Activated gamma-delta T cell treated with Interleukin-2 at 50 U/mL for 16 hours (primary cell): ENCODE data around the gene ZC3HAV1L.
A peak's percentile ranks its signal among the peaks of the same experiment; 100 is the strongest.
"Not testable (repeated sequence)": the region's sequence is repeated elsewhere in the genome, so short reads cannot be mapped to it uniquely, and the experiment has no call there.

Source experiments
- DNase-seq: peaks from one replicate; pipeline ENCODE4 v3.0.0-alpha.2; 2020

The ZC3HAV1L gene

DNA sequence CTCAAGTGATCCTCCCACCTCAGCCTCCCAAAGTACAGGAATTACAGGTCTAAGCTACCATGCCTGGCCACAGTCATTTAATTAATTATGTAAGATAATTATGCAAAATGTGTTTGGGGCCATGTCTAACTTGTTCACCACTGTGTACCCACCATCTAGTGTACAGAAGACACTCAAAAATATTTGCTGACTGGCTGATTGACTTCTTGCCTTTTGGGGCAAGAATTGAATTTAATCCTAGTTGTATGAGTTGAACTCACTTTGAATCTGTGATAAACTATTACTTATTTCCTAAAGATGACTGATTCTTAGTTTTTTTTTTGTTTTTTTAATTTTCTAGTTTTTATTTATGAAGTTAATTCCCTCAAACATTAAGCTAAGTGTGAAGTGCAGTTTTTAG, 15.8 kb upstream of the ZC3HAV1L start:
- no peak for DNase-seq

DNA sequence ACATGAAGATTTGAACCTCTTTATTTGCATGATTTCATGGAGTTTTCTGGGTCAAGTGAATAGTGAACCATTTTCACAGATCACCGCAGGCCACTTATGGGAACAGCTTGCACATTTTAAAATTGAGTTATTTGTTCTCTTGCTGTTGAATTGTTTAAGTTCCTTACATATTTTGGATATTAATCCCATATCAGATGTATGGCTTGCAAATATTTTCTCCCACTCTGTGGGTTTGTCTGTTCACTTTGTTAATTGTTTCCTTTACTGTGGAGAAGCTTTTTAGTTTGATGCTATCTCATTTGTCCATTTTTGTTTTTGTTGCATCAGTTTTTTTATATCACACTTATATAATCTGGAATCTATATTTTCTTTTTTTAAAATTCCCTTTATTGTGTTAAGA, 14.1 kb upstream of the ZC3HAV1L start:
- DNase-seq, result no peak

DNA sequence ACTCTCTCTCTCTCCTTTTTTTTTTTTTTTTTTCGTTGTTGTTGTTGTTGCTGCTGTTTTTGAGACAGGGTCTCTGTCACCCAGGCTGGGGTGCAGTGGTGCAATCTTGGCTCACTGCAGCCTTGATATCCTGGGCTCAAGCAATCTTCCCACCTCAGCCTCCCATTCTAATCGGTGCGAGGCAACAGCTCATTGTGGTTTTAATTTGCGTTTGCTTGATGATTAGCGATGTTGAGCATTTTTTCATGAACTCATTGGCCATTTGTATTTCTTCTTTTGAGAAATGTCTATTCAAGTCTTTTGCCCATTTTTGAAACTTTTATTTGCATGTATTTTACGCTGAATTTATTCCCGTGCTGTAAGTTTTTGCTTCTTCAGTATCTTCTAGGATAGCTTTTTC, 13.3 kb upstream of the ZC3HAV1L start:
- no peak for DNase-seq

DNA sequence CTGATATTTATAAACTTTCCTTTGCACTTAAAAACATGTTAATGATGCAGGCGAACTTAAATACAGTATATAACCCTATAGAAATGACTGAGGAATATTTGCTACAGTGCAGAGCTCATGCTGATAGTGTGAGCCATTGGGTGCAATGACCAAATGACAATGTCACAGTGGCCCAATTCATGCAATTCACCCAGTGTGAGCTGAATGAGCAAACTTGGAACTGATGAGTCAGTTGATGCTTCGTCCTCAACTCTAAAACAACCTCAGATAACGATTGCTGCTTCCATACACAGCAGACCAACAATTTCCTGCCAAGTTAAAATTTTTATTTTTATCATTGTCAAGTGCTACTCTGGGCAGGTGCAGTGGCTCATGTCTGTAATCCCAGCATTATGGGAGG, 12.1 kb upstream of the ZC3HAV1L start:
- DNase-seq, result no peak

DNA sequence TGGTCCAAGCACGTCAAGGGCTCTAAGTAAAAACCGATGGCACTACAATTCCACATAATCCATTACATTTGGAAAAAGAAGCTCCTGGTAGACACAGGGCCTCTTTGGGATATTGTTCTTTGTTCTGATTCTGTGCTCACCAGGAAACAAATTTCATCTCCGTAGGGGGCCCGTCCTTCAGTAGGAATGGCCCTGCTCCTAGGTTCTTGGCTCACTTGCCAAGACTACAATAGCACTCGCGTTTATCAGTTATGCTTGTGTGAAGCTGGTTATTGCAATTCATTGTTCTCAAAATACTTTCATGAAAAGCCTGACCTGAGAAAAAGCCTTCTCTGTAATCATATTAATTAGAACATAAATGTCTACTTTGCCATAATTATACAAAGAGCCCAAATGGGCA, 10.3 kb upstream of the ZC3HAV1L start:
- no peak for DNase-seq

DNA sequence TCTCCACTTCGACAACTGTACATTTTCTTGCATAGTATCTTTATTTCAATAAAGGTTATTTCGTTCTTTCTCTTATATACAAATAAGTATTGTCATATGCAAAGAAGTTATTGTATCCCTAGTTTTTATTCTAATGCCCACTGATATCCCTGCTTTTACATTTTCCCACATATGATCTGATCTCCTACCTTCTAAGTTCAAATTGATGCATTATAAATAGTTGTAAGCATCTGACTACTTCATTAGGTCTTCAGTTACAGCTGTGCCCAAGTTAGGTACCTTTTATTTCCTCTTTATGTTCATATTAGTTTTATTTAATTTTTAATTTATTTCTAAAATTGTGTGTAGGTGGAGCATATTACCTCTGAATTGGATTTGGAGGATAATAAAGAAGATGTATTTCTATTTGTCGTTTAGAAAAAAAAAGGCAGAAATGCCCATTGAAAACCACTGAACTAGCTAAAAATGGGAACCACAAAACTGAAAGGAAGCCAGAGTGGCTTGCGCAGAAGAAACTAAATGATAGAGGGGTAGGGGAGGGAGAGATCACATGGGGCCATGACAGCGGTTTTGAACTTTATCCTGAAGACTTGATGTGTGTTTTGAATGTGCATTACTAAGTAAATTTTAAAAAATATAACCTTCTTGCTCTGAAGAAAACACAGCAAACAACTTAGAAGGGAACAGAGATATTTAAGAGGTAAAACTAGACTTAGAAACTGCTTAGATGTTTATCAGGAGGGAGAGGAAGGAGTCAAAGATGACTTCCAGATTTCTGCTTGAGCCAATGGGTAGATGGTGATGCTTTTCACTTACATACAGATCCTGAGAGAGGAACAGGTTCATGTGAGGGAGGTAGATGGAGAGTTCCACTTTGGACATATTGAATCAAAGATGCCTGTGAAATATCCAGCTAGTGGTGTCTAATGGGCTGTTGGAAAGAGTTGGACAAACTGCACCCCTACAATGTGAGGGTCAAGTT, 9.3 kb upstream of the ZC3HAV1L start:
- peak; percentile 26 for DNase-seq

DNA sequence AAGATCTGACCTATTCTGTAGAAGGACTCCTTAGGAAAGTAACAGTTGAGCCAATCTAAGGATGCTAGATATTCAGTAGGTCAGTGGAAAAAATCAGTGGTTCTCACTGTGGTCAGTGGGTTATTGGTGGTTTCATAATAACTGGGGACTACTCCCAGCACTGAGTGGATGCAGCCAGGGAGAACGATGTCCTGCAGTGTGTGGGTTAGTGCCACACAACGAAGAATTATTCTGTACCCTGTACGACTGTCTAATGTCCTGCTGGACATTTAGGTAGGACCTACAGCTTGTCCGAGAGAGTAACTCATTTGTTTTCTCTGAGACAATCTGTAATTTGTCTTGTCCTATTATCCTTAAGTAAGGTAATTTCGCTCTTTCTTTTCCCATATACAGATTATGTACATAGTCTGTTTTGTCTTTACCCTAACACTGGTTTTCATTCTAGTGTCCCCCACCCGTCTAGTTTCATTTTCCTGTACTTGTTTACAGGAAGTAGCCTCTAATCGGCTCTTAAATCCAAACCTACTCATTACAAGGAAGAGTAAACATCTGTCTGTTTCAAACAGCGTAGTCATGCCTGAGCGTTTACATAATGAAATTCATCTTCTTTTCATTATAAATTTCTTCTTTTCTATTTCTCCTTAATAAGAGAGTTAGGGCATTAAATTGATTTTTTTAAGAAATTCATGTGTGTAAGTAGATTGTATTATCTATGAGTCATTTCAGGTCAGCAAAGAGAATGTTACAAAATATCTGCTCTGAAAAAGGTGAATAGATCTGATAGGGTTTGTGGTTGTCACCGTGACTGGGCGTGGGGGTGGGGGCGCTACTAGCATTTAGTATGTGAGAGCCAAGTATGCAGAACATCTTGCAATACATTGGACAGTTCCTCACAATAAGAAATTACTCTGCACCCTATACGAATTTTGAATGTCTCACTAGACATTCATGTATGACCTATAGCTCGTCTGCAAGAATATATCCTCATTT, 8.3 kb upstream of the ZC3HAV1L start:
- DNase-seq, result peak; percentile 83

DNA sequence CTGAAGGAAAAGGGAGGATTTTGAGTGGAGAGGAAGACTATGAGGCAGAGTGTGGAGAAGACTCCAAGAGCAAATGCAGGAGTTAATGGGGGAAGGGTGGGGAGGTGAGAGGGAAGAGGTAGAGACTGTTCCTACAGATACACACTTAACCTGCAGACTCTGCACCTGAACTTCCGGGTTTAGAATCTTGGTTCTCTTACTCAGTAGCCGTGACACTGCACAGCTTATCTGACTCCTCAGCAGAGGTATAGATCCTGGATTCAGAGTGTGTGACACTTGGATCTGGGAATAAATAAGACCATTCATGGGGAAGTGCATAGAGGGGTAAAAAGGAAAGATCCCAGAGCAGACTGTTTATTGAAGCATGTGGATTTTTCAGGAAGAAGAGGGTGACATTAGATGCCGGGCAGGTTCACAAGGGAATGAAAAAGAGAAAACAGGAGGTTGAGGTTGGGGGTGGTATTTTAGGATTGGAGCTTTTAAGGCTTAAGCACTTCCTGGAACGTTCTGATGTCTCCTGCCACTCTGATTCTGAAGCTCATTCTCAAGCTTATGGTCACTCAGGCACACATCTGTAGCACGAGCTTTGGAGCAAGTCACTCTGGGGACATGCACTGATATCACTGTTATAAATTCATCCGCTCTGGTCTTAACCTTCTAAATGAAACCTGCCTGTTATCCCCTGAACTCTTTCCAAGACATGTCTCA, 5.7 kb upstream of the ZC3HAV1L start:
- no peak for DNase-seq

DNA sequence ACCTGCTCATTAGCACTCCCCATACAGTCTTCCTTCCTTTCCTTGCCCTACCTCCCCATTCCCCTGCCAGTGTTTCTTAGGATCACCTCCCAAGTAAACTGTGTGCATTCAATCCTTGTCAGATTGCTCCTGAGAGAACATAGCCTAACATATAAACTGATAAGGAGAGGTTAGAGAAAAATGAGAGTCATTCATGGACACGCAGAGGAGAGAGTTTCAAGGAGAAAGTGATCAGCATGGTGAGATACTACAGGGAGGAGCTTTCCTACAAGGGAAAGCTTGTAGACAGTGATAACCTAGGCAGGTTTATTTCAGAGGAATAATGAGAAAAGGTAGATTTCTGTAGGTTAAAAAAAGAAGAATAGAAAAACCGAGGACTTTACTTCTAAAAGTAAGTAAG, 2.8 kb upstream of the ZC3HAV1L start:
- DNase-seq, result no peak

DNA sequence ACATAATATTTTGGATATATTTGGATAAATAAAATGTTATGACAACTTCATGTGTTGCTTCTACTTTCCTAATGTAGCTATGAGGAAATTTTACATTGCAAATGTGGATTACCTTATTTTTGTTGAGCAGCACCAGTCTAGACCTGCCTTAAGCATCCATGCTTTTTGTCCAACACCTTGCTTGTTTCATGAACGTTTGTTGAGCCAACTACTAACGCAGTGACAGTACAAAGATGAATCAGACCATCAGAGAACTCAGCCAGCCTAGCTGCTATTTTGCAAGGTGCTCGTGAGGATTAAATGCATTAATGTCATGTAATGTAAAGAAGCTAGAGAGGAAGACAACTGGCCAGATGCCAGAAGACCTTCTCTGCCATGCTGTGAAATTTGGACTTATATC, 1.1 kb upstream of the ZC3HAV1L start:
- DNase-seq, result no peak

DNA sequence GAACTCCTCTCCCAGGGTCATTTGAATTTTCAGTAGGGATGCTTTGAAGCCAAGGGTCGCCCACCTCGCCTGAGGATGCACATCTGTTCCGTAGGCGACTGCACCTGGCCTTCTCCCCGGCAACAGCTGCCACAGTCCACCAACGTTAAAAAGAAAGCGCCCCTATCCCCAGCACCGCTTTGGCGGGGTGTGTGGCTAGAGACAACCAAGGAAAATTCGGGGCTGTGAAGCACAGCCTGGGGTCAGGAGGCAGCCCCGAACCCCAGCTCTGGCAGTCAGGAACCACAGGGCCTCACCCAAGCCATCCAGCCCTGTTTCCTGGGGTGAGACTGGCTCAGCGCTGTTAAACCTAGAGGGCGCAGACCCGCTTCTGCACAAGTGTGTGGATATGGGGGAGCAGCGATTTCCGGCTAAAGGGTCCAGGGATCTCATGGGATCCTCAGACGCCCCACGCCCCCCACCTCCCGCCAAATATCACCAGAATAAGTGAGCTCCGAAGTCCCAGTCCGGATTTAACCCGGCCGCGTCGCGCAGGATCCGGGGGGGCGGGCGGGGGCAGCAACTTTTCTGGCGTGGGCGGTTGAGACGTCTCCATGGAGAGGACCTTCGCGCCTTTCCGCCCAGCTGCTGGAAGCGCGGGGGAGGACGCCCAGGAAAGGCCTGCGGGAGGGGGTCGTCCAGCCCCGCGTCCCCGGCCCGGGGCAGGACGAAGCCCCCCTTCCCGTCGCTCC, 822 bp downstream of the ZC3HAV1L start:
- peak; percentile 11 for DNase-seq

DNA sequence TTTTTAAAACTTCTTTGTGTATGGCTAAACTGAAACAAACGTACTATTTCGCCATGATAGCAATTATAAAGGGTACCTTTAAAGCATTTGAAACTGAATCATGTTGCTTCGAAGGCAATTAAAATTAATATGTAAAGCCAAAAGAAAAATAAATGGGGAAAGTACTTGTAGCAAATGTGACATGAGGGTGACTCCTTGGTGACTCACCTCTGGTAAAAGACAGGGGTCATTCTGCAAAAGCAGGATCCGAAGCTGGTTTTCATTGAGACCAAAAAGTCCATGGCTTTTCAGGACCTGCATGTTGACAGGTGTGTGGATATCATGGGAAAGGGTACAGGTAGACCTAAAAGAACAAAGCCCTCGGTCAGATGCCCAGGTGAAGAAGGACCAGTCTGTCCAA, 1.5 kb downstream of the ZC3HAV1L start:
- no peak for DNase-seq

DNA sequence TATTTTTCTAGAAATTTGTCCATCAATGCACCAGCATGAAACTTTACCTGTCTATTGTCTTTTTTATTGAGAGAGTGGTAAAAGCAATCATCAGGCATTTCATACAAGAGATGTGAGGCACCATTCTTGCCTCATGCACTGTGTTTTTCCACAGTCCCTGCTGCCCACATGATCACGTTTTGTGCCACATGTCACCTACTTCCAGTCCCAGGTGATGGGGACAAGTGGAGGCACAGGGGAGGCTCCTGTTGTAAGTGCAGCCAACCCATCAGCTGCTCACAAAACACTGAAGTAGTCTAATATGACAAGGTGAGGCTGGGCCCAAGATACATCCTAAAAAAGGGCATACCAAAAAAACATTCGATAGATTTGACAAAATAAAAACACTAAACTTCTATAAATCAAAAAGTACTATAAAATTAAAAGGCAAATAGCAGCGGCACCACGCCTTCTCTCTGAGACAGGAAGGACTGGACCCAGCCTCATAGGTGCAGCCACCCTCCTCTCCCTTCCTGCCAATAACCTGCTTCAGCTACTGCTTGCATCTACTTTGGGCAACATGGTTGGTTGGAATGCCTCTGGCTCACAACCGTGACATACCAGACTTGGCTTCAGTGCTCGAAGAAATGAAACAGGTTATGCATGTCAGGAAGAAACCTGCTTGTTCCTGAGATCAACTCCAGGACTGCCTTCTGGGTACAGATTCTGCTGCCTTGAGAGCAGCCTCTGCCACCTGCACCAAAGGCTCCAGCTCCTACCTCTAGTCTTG, 2.3 kb downstream of the ZC3HAV1L start:
- DNase-seq, result no peak

DNA sequence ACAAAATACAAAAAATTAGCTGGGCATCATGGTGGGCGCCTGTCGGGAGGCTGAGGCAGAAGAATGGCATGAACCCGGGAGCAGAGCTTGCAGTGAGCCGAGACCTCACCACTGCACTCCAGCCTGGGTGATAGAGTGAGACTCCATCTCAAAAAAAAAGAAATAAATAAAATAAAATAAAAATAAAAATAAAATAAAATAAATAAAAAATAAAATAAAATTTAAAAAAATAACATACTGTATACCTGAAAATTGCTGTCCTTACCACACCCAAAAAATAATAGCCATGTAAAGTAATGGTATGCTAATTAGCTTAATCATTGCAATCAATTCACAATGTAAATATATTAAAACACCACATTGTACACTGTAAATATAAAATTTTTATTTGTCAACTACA, 3.4 kb downstream of the ZC3HAV1L start:
- no peak for DNase-seq

DNA sequence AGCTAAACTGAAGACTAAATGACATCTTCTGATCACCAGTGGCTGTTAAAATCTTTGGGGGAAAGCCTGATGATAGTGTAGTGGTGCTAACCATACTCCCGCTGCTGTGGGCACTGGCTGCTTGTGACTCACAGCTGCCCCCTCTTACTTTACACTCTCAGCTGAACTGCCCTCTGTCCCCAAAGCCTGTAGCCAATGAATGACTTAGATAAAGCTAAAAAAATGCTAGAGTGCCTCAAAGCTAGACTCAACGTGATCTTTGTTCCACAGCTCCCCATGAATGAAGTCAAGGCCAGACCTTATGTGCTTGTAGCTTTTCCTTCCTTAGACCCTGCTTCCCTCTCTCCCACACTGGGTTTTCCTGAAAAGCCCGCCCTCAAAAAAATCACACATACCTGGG, 6.5 kb downstream of the ZC3HAV1L start:
- DNase-seq, result no peak

DNA sequence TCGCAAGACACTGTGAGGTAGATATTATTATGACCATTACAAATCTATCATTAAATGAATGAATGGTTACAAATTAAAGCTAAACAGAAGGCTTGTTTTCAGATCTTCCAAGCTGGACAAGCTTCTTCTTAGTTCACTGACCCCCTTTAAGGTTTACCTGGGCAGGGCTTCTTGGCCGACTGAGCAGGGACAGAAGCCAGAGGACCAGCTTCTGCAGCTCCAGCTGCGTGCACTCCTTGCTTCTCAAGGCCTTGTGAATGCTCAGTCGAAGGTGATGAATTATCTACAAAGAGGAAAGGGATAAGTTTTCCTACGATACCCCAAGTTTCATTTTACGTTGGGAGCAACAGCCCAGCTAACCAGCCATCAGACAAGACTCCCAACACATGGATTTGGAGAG, 9.3 kb downstream of the ZC3HAV1L start:
- no peak for DNase-seq

DNA sequence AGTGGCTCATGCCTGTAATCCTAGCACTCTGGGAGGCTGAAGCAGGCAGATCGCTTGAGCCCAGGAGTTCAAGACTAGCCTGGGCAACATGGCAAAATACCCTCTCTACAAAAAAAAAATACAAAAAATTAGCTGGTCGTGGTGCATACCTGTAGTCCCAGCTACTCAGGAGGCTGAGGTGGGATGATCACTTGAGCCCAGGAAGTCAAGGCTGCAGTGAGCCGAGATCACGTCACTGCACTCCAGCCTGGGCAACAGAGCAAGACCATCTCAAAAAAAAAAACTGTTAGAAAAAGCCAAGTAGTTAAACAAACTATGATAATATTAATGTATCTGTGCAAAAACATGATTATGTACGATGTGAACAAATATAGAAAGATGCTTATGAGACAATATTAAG, 10.0 kb downstream of the ZC3HAV1L start:
- not testable (repeated sequence) for DNase-seq

DNA sequence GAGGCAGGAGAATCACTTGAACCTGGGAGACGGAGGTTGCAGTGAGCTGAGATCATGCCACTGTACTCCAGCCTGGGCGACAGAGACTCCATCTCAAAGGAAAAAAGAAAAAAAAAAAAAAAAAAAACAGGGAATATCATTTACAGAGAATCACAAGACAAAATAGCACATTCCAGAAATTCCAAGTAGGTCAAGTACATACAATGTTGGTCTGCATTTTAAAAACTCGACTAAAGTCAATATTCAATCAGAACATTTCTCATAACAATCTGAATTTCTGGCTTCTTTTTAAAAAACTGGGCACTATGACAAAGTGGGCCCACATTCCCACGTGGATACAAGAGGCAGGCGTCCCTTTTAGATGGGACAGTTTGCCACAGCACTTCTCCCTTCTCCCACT, 12.8 kb downstream of the ZC3HAV1L start:
- no peak for DNase-seq

DNA sequence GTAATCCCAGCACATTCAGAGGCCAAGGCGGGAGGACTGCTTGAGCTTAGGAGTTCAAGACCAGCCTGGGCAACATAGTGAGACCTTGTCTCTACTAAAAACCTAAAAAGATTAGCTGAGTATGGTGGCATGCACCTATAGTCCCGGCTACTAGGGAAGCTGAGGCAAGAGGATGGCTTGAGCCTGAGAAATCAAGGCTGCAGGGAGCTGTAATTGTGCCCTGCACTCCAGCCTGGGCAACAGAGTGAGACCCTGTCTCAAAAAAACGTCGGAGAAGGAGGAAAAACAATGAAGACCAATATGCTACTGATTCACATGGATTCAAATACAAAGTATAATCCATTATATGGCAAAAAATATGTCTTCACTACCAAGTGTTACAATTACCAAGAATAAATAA, 13.6 kb downstream of the ZC3HAV1L start:
- DNase-seq, result no peak

DNA sequence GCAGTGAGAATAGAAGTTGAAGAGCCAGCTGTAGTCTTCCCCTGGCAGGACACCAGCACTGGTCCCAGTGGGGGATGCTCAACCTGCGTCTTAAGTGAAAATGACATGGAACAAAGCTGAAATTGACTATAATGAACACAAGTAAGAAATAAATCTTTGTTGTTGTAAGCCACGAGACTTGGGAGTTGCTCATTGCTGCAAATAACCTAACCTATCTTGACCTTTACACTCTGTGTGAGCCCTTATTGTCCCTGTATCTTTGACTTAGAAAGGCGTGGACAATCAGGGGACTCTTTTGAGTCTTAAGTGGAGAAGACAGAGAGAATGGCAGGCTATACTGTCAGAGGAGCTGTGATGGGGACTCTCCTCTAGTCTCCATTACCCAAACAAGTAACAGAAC, 16.9 kb downstream of the ZC3HAV1L start:
- DNase-seq, result no peak

DNA sequence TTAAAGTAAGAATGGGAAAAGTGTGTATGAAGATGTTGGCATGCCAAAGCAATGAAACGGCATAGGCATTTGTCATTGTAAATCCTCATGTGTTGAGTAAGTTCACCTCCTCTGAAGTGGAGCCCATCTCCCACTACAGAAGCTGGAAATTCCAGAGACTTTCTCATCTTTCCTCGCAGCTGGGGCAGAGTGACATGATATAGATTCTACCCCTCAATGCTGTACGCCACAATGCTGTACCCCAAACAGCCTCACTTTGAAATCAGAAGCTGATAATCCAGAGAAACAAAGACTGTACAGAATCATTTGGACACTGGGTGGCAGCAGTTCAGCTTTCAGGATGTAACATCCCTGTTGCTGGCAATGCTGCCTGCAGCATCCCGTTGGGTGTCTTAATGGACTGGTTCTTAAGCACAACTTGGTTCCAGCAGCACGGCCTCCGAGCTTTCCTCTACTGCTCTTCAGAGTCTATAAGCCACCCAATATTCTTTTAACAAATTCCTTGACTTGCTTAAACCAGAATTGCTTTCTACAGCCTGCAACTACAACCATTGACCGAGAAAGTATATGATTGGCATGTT, 18.8 kb downstream of the ZC3HAV1L start:
- DNase-seq, result peak; percentile 70
